ENCODE data around the gene USP54.

The USP54 gene

DNA sequence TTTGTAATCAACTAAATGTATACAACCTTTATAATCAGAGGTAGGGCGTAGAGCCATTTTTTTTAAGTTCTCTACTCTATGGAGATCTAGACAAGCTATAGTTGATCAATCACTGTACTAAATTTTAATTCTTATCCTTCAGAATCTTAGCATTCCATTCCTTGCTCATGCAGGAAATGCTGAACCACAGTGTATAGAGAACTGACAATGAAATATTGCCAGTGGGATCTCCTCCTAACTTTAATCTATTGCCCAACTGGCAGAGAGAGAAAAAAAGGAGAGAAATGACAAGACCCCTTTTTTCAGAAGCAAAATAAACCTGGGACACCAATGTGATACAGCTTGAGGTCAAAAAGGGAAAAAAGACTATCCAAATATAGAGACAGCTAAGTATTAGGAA lies 68.9 kb downstream of the USP54 start:
- DNase-seq = no peak

DNA sequence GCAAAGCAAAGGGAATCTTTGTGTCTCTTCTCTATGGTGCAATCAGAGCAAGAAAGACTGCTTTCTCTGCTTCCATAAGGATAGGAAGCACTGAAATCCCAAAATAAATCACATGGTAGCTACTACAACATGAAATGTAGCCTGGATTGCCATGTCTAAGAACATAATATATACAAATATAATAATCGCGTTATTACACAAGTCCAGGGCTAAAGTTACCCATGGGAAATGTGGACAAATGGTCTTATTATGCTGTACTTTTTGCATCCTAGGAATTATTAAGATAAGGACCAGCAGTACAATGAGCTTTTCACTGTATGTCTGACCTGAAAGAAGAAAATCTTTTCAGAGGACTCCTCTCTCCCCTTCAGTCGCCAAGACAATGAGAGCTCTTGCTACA lies 71.8 kb downstream of the USP54 start:
- DNase-seq = no peak

DNA sequence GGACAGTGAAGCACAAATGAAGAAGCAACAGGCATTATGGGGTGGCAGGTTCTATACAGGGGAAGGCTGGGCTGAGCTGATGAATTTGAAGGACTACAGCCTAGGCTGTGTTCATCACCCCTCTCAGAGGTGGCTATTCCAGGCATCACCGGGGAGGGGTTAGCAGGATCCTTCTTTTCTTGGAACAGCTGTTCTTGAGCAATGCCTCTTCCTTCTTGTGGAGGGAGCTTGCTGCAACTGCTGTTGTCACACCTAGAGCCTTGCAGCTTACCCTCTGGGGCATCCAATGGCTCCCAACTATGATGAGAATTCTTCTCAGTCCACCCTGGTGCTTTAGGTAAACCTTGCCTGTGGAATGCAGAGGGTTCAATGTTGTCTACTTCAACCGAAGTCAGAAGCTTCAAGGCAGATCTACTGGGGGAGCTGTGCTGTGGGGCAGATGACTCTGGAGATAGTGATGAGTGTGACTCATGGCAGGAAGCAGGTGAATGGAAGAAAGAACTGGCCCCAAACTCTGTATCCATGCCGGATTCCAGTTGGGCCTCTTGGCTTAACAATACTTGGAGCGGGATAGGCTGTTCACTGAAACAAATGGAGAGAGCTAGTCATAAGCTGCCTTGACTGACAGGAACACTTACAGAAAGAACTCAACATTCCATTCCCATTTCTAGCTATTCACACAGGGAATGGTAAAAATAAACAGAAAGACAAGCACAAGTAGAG lies 73.8 kb downstream of the USP54 start:
- peak; percentile 86 for DNase-seq

DNA sequence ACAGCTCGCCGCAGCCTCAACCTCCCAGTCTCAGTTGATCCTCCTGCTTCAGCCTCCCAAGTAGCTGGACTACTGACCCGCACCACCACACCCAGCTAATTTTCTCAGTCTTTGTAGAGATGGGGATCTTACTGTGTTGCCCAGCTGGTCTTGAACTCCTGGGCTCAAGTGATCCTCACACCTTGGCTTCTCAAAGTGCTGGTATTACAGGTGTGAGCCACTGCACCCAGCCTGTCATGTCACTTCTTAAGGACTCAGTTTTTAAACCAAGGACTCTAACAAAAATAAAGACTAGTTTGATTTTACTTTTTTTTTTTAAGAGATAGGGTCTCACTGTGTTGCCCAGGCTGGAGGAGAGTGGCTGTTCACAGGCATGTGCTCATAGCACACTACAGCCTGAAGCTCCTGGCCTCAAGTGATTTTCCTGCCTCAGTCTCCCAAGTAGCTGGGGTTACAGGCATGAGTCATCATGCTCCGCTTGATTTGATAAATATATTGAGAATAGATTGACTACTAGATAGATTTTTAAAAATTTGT lies 78.9 kb downstream of the USP54 start:
- DNase-seq = no peak

GRCh38 chr10:73509695-73510094 lies 81.4 kb downstream of the USP54 start:
- DNase-seq = no peak

- DNase-seq = no peak
Observed at GRCh38 chr10:73506491-73506890, 84.7 kb downstream of the USP54 start.

DNA sequence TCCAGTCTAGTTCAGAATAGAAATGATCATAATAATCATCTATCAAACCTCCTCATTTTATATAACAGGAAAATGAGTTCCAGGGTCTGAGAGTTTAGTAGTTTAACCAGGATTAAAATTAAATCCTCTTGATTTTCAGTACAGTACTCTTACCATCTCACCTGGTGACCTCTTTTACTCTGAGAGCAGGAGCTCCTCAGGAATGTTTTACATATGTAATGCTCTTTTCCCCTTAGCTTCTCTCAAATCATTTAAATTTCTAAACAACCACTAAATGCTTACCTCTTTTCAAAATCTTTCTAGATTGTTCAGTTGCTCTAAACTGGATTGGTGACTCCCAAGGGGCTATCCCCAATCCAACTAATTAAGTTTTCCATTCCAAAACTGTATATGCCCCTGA lies 85.1 kb downstream of the USP54 start:
- DNase-seq = no peak

DNA sequence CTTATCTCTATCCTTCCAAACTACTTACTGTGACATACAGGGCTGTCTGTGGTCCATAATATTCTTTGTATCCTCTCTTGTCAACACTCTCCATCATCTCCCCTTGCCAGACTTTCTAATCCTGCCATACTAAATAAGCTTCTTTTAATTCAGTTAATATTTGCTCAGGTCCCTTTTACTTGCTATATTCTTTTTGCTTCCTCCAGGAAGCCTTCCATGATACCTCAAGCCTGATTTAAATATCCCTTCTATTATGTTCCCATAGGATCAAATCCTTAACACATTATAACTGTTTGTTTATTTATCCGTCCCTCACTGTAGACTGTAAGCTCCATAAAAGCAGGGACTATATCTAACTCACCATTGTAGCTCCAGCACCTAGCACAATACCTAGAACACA lies 88.1 kb downstream of the USP54 start:
- no peak for DNase-seq

DNA sequence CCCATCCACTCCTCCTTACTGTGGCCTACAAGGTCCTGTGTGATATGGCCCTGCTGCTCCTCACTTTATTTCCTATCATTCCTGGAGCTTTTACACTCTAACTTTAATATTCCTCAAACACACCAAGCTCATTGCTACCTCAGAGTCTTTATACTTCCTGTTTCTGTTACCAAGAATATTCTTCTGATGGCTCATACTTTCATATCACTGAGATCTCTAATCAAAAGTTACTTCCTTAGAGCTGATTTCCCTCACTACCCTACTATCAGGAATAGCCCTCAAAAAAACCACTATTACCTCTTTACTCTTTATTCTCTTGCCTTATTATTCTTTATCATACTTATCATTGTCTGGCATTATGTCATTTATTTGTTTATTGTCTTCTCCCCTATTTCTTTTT lies 89.5 kb downstream of the USP54 start:
- no peak for DNase-seq

- DNase-seq = no peak
Observed at GRCh38 chr10:73497623-73498022, 93.5 kb downstream of the USP54 start.

GRCh38 chr10:73495884-73496674 lies 95.1 kb downstream of the USP54 start, which contains the start of gene PPP3CB:
PPP3CB (minus strand) TSS chr10:73496024; CDS start chr10:73495889, 135 bp downstream.
- DNase-seq = peak; percentile 98

GRCh38 chr10:73495226-73495883 lies 95.8 kb downstream of the USP54 start:
- DNase-seq = no peak

DNA sequence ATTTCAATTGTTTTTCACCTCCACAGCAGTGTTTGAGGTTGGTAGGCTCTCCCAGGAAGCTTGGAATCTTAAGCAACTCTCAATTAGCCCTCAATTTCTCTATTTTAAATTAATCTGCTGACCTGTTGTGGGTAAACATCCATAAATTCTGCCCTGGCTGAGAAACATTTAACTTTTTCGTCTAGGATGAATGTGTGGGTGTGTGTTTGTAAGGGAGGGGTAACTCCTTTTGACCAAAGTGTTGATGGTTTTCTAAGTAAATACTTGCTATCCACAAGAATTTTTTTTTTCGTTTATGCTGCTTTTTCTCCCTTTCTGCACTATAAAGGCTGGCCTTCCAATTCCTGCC lies 96.3 kb downstream of the USP54 start:
- DNase-seq = no peak

- no peak for DNase-seq
Observed at GRCh38 chr10:73494213-73494612, 96.9 kb downstream of the USP54 start.

DNA sequence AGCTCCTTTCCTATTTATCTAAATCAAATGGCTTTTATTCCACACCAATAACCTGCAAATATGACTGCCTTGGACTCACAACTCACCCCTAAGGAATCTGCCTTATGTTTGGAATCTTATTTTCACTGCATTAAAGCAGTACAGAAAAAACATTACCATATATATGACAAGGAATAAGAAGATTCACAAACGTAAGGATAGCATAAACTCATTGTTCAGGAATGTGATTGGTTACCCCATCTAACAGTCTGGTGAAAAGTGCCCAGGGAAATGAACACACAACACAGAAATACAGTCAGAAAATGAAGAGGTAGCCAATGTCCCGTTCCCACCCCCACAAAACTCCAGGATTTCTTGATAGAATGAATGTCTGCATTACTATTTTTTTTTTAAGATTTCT lies 97.4 kb downstream of the USP54 start:
- DNase-seq = no peak

- no peak for DNase-seq
Observed at GRCh38 chr10:73486601-73487000, 104.5 kb downstream of the USP54 start.

- no peak for DNase-seq
Observed at GRCh38 chr10:73485320-73485719, 105.8 kb downstream of the USP54 start.

GRCh38 chr10:73480158-73480557 lies 111.0 kb downstream of the USP54 start:
- no peak for DNase-seq

DNA sequence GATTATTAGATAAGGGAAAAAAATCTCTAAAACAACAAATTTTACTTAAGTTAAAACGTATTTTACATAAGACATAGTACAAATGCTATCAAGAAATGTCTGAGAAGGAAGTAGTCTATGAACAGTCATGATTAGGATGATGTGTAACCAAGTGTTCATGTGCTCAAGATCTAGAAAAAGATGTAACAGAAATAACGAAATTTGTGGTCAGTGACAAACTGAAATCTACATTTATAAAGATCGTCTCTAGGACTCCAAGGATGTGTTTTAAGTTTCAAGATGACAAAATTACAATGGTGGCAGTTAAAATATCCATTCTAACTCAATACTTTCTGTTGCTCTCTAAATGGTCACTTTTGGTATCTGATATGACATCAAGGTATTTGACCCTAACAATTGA lies 112.5 kb downstream of the USP54 start:
- no peak for DNase-seq

DNA sequence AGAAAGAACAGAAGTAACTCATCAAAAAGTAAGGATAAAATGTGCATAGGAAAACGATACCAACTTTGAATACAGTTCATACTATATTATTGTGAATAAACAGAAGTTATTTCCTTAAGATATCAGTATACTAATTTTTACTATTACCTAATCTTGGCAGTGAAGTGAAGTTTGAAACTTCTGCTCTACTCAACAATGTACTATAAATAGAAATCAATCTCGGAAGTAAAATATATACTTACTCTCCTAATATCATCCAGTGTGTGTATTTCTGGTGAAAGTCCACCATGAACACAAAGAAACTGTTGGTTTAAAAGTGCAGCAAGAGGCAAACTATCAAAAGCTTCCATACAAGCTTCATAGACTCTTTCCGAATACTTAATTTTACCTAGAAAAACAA lies 119.9 kb downstream of the USP54 start:
- no peak for DNase-seq

- DNase-seq = no peak
Observed at GRCh38 chr10:73469579-73469978, 121.6 kb downstream of the USP54 start.

GRCh38 chr10:73467206-73467605 lies 123.9 kb downstream of the USP54 start:
- no peak for DNase-seq

- DNase-seq = no peak
Observed at GRCh38 chr10:73465978-73466726, 125.0 kb downstream of the USP54 start.

Data from islet precursor cell (in vitro differentiated cells).